GM19328 (cell line): Measurements from ENCODE around the gene RNF144A.

ENCODE experiments used
- ATAC-seq: cut with Tn5 transposase; IDR thresholded peaks from one replicate; pipeline ENCODE4 v1.9.1; 2021; ENCODE audit warnings: mild to moderate bottlenecking, moderate library complexity; ENCODE audit not compliant: unreplicated experiment

RNF144A gene

DNA sequence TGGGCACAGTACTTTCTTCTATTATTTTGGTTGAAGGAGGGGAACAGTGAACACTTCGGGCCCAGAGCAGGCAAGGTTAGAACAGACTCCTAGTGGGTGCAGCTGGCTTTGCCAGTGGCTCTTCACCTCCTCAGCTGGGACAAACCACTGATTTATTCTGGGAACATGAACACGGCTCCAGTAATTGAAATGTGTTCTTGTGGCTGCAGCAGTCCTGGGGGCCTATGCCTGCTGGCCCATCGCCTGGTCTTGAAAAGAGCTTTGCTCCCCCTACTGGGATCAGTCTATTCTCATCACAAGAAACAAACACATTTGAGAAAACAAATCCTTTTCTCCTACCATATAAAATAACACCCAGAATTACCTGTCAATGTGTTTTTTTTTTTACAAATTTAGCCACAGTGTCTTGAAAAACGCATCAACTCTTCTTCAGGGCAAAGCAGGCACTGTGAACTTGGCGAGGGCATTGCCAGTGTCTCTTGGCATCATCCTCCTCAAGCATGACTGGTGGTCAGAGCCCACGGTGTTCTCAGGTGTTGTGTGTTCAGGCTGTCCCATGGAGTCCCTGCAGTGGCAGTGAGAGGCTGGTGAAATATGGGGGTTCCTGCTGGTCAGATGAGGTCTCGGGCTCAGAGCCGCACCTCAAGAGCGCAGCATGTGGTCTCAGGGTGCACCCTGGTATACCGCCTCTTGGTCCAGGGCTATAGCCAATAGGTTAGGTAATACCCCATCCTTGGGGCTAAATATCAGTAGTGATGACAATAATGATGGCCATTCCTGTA, 51.3 kb downstream of the RNF144A start:
- no peak for ATAC-seq

DNA sequence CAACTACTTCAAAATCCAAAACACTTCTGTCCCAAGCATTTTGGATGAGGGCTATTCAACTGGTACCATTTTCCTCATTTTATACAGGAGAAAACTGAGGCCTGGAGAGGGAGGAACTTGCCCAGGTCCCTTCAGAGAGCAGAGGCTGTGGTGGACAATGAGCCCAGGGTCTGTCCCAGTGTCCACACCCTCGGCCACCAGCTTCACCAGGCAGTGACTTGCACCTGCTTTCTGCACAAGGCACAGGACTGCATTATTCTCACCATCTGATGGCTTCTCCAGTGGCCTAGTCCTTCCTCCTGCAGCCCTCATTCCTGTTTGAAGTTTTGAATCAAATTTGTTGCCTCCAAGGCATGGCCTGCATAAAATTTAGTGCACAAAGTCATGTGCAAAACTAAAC, 53.3 kb downstream of the RNF144A start:
- ATAC-seq = no peak

- ATAC-seq = no peak
Observed at GRCh38 chr2:6970976-6971480, 53.8 kb downstream of the RNF144A start.

- ATAC-seq = no peak
Observed at GRCh38 chr2:6971502-6971901, 54.3 kb downstream of the RNF144A start.

GRCh38 chr2:6972067-6972710, 55.0 kb downstream of the RNF144A start:
- no peak for ATAC-seq

DNA sequence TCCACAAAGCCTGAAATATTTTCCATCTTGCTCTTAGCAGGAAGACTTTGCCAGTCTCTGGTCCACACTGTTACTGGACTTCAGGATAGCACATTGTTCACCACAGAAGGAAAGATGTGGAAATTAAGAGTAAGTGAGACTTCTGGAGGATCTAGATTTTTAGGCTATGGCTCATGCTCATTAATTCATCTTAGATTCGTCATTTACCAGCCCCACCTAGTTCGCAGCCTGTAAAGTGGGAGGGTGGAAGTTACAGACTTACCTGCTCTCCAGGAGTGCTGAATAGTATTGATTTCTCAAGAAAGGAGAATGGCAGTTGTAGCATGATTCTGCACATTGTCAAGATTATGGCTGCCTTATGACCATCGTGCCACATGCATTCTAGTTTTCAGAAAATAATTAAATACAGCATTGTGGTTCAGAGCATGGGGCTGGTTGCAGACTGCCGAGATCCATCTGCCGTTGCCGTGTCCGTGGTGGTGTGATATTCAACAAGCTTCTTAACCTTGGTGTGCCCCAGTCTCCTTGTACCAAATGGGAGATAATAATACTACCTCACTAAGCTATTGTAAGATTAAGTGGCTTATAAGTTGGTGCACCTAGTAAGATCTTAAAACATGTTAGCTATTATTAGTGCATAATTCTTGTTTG, 56.8 kb downstream of the RNF144A start:
- ATAC-seq = no peak

- no peak for ATAC-seq
Observed at GRCh38 chr2:6975988-6976387, 58.8 kb downstream of the RNF144A start.

GRCh38 chr2:6977113-6977741, 60.0 kb downstream of the RNF144A start:
- ATAC-seq = no peak

DNA sequence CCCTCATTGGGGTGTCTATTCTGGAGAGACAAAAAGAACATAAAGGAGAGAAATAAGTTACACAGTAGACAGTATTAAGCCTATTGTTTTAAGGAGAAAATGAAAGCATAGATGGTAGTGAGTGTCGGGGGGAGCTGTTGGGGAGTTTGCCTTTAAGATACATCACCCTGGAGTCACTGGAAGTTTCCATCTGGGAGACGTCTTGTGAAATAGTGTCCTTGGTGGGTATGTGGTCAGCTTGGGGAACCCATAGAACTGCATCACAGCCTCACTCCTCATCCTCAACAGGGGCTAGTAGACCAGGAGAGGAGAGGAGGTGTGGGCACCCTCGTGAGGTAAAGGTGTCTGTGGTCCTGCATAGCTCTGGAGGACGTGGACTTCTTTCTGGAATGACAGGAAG, 60.6 kb downstream of the RNF144A start:
- ATAC-seq = no peak

GRCh38 chr2:6978991-6979390, 61.8 kb downstream of the RNF144A start:
- ATAC-seq = no peak

DNA sequence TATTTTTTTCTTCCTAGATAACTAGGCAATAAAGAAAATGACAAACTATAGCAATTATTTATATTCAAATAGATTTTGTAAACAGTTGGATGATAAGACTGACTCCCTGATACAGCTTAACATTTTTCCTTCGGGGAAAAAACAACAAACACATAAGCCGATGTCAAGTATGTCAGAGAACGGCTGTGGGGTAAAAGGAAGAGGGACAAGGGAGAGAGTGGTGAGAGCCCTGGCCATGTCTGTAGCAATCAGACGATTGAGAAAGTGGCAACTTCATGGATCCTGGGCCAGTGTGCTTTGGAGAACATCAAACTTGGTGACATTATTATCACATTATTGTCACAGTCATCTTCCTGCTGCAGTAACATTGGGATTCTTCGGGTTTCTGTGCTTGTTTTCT, 65.2 kb downstream of the RNF144A start:
- no peak for ATAC-seq

DNA sequence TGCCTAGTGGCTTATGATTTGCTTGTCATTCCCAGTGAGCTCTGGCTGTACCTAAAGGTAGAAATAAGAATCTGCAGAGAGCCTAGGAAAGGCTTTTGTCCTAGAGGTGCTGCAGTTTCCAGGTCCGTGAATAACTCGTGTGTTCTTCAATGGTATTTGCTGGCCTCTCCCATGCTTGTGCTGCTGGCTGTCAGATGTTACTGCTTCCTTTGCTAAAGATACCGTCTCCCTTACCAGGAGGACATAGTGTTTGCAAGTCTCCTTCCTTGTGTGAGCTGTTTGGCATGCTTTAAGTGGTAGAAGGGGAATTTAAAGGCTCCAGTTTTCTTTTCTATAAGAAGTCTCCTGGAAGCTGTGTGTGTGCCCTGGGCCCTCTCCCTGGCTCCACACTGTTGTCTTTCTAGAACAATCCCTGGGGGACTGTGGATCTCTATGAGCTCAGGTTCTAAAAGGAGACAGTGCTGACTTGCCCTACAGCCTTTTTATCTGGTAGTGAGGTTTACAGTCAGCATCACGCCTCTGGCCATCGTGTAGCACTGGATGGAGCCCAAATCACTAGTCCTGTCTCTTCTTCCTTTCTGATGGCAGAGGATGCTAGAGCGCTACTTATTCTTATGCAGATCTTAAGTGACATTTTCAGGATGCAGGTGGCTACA, 65.8 kb downstream of the RNF144A start:
- no peak for ATAC-seq

DNA sequence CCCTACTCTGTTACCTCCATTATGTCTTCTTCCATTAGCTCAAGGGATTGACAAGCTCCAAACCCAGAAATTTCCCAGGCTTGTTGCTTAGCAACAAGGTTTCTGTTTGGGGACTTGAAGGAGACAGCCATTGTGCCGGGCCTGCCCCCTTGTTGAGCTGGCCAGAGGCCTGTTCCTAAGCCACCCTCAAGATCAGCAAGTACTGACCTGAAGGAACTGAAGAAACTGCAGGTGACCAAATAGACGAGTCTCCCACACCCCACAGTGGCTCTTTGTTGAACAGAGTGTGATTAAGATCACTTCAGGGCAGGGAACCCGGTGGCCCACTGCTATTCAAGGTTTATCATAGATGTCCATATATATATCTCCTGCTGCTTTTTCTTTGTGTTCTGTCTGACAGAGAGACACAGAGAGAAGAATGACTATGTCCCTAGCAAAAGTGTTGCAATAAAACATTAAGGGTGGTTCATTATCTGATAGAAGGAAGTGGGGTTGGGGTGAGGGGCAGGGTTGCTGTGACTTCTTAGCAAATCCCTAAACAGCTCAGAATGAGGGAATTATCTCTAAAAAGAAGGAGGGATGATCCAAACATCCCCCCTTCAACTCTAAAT, 69.2 kb downstream of the RNF144A start:
- no peak for ATAC-seq

DNA sequence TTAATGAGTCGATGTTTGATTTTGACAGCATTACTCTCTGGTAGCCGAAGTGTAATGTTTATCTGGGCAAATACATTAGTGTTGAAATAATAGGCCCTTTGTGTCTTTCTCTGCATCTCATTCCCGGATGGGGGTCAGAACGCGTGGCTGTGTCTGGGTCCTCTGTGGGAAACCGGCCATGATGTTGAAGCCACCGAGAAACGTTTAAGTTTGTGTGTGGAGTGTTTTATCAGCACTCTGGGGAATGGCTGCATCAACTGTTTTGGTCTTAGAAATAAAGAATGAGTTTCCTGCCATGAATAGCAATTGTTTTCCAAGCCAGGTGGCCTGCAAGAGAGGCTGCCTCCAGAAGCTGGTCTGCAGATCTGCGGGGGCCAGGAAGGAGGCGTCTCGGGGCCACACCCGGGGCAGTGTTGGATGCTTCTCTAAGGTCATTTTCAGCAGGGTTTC, 69.7 kb downstream of the RNF144A start:
- ATAC-seq = no peak

DNA sequence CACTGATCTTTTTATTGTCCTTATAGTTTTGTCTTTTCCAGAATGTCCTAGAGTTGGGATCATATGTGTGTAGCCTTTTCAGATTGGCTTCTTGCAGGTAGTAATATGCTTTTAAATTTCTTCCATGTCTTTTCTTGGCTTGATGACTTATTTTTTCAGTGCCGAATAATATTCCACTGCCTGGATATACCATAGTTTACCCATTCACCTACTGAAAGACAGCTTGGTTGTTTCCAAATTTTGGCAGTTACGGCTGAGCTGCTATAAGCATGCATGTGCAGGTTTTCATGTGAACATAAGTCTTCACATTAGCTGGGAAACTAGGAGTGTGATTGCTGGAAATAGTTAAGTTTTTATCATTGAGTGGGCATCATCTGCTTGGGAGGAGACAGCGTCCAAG, 73.7 kb downstream of the RNF144A start:
- ATAC-seq = no peak

GRCh38 chr2:6992794-6993228, 75.6 kb downstream of the RNF144A start:
- no peak for ATAC-seq

GRCh38 chr2:6993229-6993640, 76.0 kb downstream of the RNF144A start:
- no peak for ATAC-seq

- ATAC-seq = no peak
Observed at GRCh38 chr2:6993936-6994335, 76.7 kb downstream of the RNF144A start.

DNA sequence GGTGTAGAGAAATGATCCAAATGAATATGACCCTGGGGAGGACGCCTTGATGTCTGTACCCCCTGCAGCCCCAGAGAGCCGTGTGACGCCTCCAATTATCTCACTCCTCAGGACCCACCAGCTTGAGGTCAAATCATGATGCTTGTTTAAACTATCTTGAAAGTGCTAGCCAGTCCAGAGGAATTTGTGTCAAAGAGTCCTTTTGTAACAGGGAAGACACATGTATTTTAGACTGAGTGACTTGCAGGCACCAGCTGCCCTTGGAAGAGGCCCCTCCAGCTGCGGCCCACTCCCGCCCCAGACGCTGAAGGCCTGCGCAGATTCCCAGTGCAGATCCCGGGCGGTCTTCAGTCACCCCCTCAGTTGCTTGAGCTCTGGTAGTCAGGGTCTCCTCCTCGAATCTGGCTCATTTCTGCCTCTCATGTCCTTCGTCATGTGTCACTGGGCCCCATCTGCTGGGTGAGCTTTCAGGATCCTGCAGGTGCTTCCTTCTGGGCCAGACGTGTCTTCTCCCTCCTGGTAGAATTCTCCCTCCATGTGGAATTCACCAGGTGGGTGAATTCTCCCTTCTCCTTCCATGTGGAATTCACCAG, 77.4 kb downstream of the RNF144A start:
- no peak for ATAC-seq
